HFF-Myc (cell line): ENCODE data around the gene ZNF281.

ENCODE experiments used
- DNase-seq: peaks from one replicate; pipeline ENCODE4 v3.0.0-alpha.2; 2011; ENCODE audit warnings: low read depth; ENCODE audit errors: extremely low read depth
- H3K4me3 ChIP-seq: replicated peaks from 2 replicates; pipeline ENCODE4 v1.5.1; 2011; ENCODE audit warnings: low read depth, mild to moderate bottlenecking, control low read depth, low read length
- TF ChIP-seq, protein P1 (sequence below): IDR thresholded peaks from 2 replicates; pipeline ENCODE4 v1.5.1; 2012; ENCODE audit warnings: mild to moderate bottlenecking, low read depth, low read length, control low read depth; ENCODE audit errors: missing control alignments

ZNF281 gene

DNA sequence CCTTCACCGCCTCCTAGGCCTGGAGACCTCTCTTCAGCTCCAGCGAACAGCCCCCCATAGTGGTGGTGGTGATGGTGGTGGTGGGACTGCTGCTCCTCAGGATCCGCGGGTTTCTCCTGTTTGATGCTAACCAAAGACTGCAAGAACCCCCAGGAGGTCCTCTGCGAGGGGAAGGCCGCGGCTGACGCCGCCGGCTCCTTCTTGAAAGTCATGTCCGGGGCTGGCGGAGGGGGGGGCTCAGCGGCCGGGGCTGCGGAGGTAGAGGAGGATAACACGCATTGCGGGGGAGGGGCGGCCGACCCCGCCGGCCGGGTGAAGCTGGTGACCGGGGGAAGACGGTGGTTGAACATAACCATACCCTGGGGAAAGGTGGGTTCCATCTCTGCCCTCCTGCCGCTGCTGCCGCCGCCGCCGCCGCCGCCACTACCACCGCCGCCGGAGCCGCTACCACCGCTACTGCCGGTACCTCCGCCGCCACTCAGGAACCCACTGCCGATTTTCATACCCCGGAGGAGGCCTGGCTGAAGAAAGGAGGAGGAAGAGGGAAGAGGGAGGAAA lies 554 bp downstream of the ZNF281 start:
- DNase-seq: no peak

DNA sequence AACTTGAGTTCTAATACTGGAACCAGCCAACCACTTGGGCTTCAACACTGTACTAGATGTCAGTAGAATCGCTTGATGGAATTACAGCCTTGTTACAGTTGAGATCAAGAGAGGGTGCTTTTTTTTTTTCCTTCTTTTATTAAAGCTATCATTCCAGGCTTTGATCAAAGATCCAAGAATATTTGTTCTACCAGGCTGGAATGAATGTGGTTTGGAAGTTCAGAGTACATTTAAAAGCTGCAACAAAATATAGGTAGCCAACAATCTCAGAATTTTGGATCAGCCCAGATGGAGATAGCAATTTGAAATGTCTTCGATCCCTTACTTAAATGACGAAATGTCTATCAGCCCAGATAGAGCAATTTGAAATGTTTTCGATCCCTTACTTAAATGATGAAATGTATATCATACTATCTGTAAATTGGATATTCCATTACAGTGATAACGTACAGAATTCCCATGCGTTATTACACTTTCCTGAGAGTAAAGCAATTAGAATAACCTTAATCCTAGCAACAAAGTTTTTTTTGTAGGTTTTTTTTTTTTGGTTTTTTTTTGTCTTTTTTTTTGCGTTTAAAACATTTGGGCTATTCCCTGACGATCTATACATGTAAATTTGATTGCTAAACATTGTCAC lies 3.6 kb downstream of the ZNF281 start:
- DNase-seq: no peak
- TF ChIP-seq, protein P1, sequence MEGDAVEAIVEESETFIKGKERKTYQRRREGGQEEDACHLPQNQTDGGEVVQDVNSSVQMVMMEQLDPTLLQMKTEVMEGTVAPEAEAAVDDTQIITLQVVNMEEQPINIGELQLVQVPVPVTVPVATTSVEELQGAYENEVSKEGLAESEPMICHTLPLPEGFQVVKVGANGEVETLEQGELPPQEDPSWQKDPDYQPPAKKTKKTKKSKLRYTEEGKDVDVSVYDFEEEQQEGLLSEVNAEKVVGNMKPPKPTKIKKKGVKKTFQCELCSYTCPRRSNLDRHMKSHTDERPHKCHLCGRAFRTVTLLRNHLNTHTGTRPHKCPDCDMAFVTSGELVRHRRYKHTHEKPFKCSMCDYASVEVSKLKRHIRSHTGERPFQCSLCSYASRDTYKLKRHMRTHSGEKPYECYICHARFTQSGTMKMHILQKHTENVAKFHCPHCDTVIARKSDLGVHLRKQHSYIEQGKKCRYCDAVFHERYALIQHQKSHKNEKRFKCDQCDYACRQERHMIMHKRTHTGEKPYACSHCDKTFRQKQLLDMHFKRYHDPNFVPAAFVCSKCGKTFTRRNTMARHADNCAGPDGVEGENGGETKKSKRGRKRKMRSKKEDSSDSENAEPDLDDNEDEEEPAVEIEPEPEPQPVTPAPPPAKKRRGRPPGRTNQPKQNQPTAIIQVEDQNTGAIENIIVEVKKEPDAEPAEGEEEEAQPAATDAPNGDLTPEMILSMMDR: no peak
- H3K4me3 ChIP-seq: no peak overlapping the region; the same call in 1 of the 2 replicates

More for the DNA sequence above, 554 bp downstream of the ZNF281 start:
- TF ChIP-seq, protein P1: no peak
- peak overlapping the region; percentile 83 for H3K4me3 ChIP-seq

DNA sequence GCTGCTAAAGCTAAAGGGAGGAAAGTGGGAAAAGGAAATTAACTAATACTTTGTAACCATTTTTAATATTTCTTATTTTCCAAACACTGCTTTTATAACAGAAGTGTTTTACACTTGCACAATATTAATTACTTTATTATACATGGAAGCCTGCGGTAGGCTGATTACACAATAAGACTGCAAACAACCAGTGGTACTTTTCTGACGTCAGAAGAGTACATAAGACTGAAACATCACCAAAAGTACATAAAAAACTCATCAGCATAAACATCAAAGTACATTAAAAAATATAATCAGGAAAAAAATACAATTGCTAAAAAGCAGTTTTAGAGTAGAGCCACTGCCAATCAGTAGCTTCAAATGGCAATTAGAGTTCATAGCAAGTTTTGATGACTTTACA lies 4.6 kb downstream of the ZNF281 start:
- no peak overlapping the region for H3K4me3 ChIP-seq
- TF ChIP-seq, protein P1: no peak
- DNase-seq: no peak

DNA sequence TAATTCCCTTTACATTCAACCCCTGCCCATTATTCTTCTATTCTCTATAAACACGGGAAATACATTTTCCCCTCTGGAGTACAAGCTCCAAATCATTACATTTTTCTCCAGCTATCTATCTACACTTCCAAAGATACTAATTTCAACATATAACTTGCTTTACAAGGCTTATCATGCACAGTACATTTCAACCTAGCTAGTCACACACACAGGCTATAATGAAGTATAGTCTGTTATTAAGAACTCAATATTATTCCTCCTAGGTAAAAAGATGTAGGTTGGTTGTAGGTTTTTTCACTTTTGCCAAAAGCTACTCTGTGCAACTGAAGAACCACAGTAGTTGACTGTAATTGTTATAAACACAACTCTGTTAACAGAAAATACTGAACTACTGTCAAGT lies 8.1 kb downstream of the ZNF281 start:
- no peak for DNase-seq
- TF ChIP-seq, protein P1: no peak
- H3K4me3 ChIP-seq: no peak overlapping the region

DNA sequence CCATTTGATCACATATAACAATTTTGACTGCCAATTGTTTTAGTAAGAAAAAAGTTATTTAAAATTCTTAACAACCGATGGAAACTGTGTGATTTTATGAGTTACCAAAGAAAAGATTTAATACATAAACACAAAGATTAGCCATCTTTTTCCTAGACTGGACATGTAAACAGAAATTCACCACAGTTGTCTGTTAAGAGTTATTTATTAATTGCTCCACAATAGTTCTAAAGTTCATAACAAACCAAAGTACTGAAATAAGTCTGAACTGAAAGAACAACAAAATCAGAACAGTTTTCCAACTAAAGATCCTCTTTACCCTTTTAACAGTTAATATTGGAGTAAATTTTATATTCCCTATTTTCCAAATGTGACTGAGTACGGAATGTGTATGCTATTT lies 8.6 kb downstream of the ZNF281 start:
- DNase-seq: no peak
- TF ChIP-seq, protein P1: no peak
- H3K4me3 ChIP-seq: no peak overlapping the region

DNA sequence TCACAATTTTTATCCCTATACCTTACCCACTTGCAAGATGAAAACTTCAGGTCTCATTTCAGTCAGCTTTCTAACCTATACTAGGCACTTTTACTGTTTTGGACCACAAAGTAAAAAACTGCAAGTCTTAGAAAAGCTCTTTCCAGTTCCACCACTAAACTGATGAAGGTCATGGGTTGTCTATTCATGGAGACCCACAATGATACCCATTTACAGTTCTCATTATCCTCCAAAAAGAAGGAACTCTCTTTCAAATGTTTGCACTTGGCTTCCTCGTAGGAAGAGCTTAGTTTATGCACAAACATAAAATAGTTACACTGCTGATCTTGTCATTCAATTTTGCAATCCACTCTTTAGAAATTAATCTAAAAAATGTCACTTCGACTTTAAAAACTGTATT lies 9.3 kb downstream of the ZNF281 start:
- TF ChIP-seq, protein P1: no peak
- no peak for DNase-seq
- H3K4me3 ChIP-seq: no peak overlapping the region
